ENCODE results near the gene DDX60. TPM values are rescaled to one million over a fixed set of nuclear protein-coding genes. Genes with fewer than 3 reads are reported as not detected.

The DDX60 gene
- total RNA-seq, 1 donor from 2014 or later = 4.8 TPM

GRCh38 chr4:168203233-168203911 lies 115.2 kb downstream of the DDX60 start:
- ATAC-seq = no peak

DNA sequence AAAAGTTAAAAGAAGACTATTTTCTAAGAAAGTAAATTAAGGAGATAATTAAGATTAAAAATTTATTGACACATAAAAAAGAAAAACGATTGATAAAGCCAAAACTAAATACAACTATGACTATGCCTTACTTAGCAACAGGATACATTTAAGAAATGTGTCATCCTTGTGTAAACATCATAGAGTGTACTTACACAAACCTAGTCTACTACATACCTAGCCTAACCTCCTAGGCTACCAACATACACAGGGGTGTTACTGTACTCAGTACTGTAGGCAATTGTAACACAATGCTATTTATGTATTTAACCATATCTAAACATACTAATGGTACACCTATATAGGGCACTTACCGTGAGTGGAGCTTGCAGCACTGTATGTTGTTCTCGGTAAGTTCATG lies 117.9 kb downstream of the DDX60 start:
- peak; percentile 67 for ATAC-seq

- no peak for ATAC-seq
Measured at GRCh38 chr4:168199260-168199957, 119.1 kb downstream of the DDX60 start.

DNA sequence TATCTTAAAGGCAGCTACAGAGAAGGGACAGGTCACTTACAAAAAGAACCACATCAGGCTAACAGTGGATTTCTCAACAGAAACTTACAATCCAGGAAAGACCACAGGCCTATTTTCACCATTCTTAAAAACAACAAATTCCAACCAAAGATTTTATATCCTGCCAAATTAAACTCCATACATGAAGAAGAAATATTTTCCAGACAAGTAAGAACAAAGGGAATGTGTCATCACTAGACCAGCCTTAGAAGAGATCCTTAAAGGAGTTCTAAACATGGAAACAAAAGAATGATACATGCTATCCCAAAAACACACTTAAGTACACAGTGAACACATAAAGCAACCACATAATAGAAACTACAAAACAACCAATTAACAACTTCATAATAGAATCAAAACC lies 120.6 kb downstream of the DDX60 start:
- no peak for ATAC-seq

GRCh38 chr4:168188754-168189153 lies 129.8 kb downstream of the DDX60 start:
- no peak for ATAC-seq

GRCh38 chr4:168183717-168184571 lies 134.6 kb downstream of the DDX60 start:
- ATAC-seq = no peak

- ATAC-seq = no peak
Measured at GRCh38 chr4:168177546-168178149, 140.9 kb downstream of the DDX60 start.

DNA sequence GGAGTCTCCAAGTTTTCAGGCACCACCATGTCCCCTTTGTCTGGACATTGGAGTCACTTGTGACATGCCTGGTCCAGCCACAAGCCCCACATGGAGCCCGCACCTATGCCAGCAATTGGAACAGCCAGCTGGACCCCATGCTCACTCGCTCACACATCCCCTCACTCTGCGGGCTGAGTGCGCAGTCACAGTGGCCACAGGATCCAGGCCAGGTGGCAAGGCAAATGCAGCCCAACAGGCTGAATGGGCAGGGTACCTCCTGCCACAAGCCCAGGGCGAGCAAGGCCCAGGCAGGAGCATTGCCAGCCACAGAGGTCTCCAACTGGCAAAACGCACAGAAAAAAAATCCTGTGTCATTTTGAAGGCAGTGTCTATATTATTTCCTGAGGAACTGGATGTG lies 144.2 kb downstream of the DDX60 start:
- ATAC-seq = no peak

DNA sequence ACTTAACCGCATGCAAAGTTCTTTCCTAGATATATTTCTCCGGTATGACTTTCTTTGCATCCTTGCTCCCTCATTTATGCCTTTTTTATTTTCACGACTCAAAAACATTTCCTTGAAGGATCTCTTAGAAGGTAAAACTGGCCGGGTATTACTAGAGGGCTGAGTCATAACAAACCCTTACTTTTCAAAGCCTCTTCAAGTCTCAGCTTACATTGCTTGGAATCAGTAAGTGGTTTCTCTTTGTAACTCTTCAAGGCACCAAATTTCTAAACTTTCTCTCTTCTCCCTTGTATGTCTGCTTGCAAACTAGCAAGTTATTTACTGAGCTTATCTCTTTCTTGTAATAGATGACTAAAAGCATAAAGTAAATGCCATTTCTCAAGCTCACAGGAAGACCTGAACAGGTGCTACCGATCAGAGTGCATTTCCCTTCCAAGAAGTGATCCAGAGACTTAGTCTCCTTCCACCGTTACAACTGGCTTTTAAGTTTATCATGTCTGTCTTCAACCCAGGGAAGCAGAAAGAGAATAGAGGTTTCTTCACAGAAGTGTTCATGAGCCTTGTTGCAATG lies 150.8 kb downstream of the DDX60 start:
- ATAC-seq = no peak

Other genes with a start within 250 kb of the DDX60 start
- gene ANXA10, start 226.2 kb downstream of the DDX60 start, total RNA-seq = not detected
- 4.6 TPM for gene DDX60L, start 161.7 kb upstream of the DDX60 start, total RNA-seq
- 70.1 TPM for gene PALLD, start 178.3 kb upstream of the DDX60 start, total RNA-seq

Data from esophagus mucosa (tissue), 1 donor.